HG03060 (cell line): Measurements from ENCODE around the gene ARHGAP35.
"Not testable (repeated sequence)": the region's sequence is repeated elsewhere in the genome, so short reads cannot be mapped to it uniquely, and the experiment has no call there.

Source experiments
- ATAC-seq: cut with Tn5 transposase; IDR thresholded peaks from one replicate; pipeline ENCODE4 v1.9.1; 2021; ENCODE audit warnings: low read depth, moderate number of reproducible peaks; ENCODE audit not compliant: unreplicated experiment

ARHGAP35 gene

GRCh38 chr19:46860846-46861690, at the start of gene ARHGAP35:
Gene ARHGAP35 (plus strand): TSS chr19:46860997. CDS start chr19:46918676, 57,679 bp downstream.
- ATAC-seq, result no peak

GRCh38 chr19:46812977-46813838, 47.6 kb upstream of the ARHGAP35 start:
- no peak for ATAC-seq

GRCh38 chr19:46813839-46814358, 46.9 kb upstream of the ARHGAP35 start:
- no peak for ATAC-seq

GRCh38 chr19:46815833-46816627, 44.8 kb upstream of the ARHGAP35 start:
- no peak for ATAC-seq

DNA sequence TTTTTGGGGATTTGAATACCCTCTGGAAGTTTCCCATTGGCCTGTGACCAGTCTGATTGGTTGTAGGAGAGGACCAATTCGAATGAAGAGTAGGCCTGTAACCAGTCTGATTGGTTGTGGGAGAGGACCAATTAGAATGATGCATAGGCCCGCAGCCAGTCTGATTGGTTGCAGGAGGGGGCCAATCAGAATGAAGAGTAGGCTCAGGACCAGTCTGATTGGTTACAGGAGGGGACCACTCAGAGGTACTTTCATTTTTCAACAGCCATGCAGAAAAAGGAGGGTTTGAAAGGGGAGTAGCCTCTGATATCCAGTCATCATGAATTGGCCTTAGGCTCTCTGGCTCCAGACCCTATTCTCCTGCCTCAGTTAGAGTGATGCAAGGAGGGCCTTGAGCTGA, 42.0 kb upstream of the ARHGAP35 start:
- no peak for ATAC-seq

- no peak for ATAC-seq
Measured at GRCh38 chr19:46821512-46822409, 39.0 kb upstream of the ARHGAP35 start.

DNA sequence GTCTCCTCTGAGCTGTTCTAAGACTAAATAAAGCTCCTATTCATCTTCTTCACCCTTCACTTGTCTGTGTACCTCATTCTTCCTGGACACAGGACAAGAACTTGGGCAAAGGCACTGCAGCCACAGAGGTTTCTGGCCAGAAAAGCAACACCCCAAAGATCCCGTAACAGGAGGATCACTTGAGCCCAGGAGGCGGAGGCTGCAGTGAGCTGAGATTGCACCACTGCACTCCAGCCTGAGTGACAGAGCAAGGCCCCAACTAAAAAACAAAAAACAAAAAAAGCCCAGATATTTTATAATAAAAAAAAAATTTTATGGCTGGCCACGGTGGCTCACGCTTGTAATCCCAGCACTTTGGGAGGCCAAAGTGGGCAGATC, 38.4 kb upstream of the ARHGAP35 start:
- not testable (repeated sequence) for ATAC-seq

GRCh38 chr19:46823049-46823448, 37.7 kb upstream of the ARHGAP35 start:
- no peak for ATAC-seq

DNA sequence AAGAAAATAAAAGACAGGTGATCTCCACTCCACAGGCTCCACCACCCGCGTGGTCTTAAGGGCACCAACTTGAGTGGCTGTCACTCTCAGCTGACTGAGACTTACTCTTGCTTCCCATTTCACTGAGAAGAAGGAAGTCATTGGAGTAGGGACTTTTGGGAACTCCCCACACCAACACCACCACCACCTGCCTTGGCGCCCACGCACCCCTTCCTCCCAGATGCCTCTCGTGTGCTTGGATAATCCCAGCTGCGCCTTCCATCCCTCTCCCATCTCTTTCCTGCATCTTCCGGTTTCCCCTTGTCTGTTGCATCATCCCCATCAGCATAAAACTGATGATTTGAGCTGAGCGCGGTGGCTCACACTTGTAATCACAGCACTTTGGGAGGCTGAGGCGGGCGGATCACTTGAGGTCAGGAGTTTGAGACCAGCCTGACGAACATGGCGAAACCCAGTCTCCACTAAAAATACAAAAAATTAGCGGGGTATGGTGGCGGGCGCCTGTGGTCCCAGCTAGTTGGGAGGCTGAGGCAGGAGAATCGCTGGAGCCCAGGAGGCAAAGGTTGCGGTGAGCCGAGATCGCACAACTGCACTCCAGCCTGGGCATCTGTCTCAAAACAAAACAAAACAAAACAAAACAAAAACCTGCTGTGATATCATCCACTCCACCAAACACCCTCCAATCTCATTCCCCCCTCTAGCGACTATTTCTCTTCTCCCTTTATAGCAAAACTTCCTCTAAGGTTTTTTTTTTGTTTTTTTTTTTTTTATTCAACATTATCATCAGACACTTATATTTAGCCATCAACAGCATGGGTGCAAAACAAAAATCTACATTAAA, 35.7 kb upstream of the ARHGAP35 start:
- no peak for ATAC-seq

GRCh38 chr19:46825731-46826055, 35.1 kb upstream of the ARHGAP35 start:
- ATAC-seq, result no peak

- no peak for ATAC-seq
Measured at GRCh38 chr19:46828484-46828883, 32.3 kb upstream of the ARHGAP35 start.

DNA sequence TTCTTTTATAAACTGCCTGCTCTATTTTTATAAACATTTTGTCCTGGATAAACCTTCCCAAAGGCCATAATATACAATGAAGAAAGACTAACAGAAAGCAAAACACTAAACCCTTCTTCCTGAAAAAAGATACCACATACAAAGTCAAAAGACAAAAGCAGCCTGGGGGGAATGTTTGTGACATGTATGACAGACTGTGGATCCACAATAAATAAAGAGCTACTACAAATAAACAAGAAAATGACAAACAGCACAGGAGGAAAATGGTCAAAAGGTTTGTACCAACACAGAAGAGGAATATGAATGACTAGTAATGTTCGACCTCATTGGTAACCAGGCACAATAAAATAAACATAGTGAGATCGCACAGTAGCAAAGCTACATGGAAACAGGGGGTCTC, 29.9 kb upstream of the ARHGAP35 start:
- ATAC-seq, result no peak

GRCh38 chr19:46834121-46834520, 26.7 kb upstream of the ARHGAP35 start:
- no peak for ATAC-seq

GRCh38 chr19:46834984-46835383, 25.8 kb upstream of the ARHGAP35 start:
- no peak for ATAC-seq

DNA sequence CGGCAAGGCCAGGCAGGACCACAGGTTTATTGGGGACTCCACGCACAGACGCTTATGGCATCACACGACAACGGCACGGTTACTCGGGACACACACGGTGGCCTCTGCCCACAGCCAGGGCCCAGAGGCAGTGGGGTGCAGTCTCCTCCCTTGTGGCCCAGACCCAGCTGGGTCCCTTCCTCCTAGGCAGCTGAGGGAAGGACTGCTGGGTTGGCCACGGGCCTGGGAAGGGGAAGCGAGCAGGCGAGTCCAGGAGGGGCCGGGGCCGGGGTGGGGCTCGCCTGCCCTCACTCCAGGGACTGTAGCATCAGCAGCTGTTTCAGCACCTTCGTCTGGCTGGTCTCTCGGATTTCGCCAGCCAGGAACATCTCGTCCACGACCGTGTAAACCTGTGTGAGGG, 22.6 kb upstream of the ARHGAP35 start:
- no peak for ATAC-seq

DNA sequence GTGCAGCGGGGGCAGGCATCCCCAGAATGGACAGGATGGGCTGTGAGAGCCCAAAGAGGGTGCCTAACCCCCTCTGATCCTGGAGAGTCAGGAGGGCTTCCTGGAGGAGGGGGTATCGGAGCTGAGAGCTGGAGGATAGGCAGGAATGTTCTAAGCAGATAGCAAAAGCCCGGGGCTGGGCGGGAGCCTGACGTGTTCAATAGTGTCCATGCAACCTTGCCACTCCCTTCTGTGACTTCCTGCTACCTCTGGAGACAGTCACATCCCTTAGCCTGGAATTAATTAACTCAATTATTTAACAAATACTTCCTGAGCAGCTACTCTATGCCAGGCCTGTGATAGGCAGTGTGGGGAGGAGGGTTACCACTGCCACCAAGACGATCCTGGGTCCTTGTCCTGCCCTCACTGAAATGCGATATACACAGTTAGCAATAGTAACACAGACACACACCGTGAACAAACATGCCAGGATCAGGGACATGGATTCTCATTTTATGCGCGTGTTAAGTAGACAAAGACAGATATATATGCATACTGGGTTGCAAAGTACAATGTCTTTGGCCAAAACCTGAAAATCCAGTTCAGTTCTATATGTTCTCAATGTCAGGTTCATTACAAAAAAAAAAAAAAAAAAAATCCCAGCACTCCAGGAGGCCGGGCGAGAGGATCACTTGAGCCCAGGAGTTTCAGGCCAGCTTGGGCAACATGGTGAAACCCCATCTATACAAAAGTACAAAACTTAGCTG, 20.9 kb upstream of the ARHGAP35 start:
- no peak for ATAC-seq

GRCh38 chr19:46840498-46840942, 20.3 kb upstream of the ARHGAP35 start:
- no peak for ATAC-seq

DNA sequence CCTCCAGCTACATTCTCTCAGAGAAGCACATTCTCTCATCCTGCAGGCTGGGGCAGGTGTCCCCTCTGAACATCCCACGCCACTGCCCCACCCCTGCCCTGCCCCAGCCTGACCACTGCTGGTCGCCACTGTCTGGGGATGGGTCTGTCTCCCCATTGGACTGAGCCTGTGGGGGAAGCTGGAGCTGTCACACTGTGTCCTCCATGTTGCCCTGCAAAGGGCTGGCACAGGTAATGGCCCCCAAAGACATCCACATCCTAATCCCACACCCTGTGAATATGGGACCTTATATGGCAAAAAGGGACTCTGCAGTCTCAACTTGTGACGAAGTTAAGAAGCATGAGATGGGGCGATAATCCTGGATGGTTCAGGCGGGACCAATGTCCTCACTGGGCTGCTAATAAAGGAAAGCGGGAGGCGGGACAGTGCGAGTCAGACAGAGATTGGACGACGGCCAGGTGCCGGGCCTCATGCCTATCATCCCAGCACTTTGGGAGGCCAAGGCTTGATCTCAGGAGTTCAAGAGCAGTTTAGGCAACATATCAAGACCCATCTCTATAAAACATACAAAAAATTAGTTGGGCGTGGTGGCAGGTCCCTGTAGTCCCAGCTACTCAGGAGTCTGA, 19.2 kb upstream of the ARHGAP35 start:
- ATAC-seq, result no peak
